Calu3 (cell line): ENCODE results near the gene SOX9. TPM values are rescaled to one million over a fixed set of nuclear protein-coding genes. Genes with fewer than 3 reads are reported as not detected.

Experiments used
- BruUV-seq: library from RNA; stranded (reverse); fragments of 400-500 nt; replicated peaks from 2 replicates; lab custom pipeline; 2021; lab: Mats Ljungman, UMichigan
- CTCF ChIA-PET: fragments of 300-600 bp; sonication (Branson Sonifier 250); formaldehyde crosslinking; loops from one replicate; lab custom pipeline; 2022; ENCODE audit warnings: antibody characterized with exemption; lab: Charles Lee
- DNase-seq: peaks from one replicate; pipeline ENCODE4 v3.0.0; 2022
- H3K27ac Mint-ChIP-seq: one replicate; pipeline ENCODE4 v1.8.0; 2022; ENCODE audit warnings: mixed read lengths; ENCODE audit not compliant: unreplicated experiment
- H3K27me3 Mint-ChIP-seq: one replicate; pipeline ENCODE4 v1.8.0; 2022; ENCODE audit warnings: mixed read lengths; ENCODE audit not compliant: unreplicated experiment
- H3K36me3 Mint-ChIP-seq: one replicate; pipeline ENCODE4 v1.8.0; 2022; ENCODE audit warnings: mild to moderate bottlenecking, moderate library complexity, mixed read lengths; ENCODE audit not compliant: insufficient read depth, unreplicated experiment
- H3K4me1 Mint-ChIP-seq: one replicate; pipeline ENCODE4 v1.8.0; 2022; ENCODE audit warnings: mild to moderate bottlenecking, low read depth, mixed read lengths; ENCODE audit not compliant: unreplicated experiment
- H3K4me3 Mint-ChIP-seq: one replicate; pipeline ENCODE4 v1.8.0; 2022; ENCODE audit warnings: mild to moderate bottlenecking, low read depth, moderate library complexity, mixed read lengths; ENCODE audit not compliant: unreplicated experiment
- H3K9me3 Mint-ChIP-seq: one replicate; pipeline ENCODE4 v1.8.0; 2022; ENCODE audit warnings: low read depth, mixed read lengths; ENCODE audit not compliant: unreplicated experiment
- intact Hi-C: fragments of 100-400 bp; cut with micrococcal nuclease; formaldehyde crosslinking; loops from one replicate; pipeline ENCODE4 v1.10.0; 2022; ENCODE audit not compliant: unreplicated experiment
- total RNA-seq: library from RNA; stranded (reverse); gene quantifications from 2 replicates; pipeline ENCODE4 v1.2.3, GENCODE V29; 2022
- TF ChIP-seq, protein P1 (sequence below): fragments of 200-600 bp; IDR thresholded peaks from one replicate; pipeline ENCODE4 v1.8.0; 2022; ENCODE audit warnings: antibody characterized with exemption; ENCODE audit not compliant: unreplicated experiment

The SOX9 gene
- total RNA-seq, 1 experiment from 2014 or later, result 210 TPM

DNA sequence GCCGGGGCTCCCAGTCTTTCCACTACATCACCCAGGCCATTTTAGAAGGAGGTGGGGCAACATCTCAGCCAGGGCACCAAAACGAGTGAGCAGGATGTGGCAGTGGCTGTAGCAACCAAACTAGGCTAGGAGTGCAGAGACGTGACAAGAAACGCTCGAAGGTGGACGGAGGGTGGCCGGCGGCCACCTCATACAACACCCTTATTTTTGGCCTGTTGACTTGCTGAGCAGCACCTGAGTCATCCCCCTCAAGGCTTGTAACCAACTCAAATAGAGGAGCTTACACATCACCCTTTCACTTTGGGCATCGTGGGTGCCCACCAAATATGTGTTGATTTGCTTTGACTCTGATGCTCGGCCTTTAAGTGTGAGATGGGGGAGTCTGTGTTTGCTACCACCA lies 23.7 kb upstream of the SOX9 start:
- TF ChIP-seq, protein P1, sequence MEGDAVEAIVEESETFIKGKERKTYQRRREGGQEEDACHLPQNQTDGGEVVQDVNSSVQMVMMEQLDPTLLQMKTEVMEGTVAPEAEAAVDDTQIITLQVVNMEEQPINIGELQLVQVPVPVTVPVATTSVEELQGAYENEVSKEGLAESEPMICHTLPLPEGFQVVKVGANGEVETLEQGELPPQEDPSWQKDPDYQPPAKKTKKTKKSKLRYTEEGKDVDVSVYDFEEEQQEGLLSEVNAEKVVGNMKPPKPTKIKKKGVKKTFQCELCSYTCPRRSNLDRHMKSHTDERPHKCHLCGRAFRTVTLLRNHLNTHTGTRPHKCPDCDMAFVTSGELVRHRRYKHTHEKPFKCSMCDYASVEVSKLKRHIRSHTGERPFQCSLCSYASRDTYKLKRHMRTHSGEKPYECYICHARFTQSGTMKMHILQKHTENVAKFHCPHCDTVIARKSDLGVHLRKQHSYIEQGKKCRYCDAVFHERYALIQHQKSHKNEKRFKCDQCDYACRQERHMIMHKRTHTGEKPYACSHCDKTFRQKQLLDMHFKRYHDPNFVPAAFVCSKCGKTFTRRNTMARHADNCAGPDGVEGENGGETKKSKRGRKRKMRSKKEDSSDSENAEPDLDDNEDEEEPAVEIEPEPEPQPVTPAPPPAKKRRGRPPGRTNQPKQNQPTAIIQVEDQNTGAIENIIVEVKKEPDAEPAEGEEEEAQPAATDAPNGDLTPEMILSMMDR, result no peak
- intact Hi-C loops, result no loop called here
- no peak for DNase-seq
- H3K4me1 Mint-ChIP-seq, result no peaks in the 10 kb centered on the region
- H3K27me3 Mint-ChIP-seq, result peaks cover 27% of the 10 kb centered on the region
- no peaks in the 10 kb centered on the region for H3K9me3 Mint-ChIP-seq
- no peak overlapping the region for H3K4me3 Mint-ChIP-seq
- BruUV-seq, result no TSS peak
- H3K27ac Mint-ChIP-seq, result no peak overlapping the region
- CTCF ChIA-PET, result no interaction called here
- H3K36me3 Mint-ChIP-seq, result no peaks in the 10 kb centered on the region

DNA sequence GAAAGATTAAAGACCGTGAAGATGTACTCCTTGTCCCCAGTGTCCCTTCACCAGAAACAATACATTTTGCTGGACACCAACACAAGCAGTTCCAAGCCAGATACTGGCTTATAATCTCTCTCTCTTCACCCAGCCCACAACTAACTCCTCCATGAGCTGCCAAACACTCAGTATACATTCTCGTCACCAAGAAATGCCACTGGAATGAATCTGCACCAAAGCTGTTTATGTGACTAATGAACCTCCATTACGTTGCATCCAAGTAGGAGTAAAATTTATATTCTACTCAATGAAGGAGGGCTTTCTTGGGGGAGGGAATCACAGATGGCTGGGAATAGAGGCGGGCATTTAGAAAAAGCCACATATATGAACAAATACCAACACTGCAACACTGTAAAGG lies 20.9 kb upstream of the SOX9 start:
- Mint-ChIP-seq H3K4me3 (no peak overlapping the region), H3K4me1 (no peaks in the 10 kb centered on the region), H3K27me3 (peaks cover 29% of the 10 kb centered on the region), H3K36me3 (no peaks in the 10 kb centered on the region), H3K9me3 (no peaks in the 10 kb centered on the region), H3K27ac (no peak overlapping the region)
- no TSS peak for BruUV-seq
- intact Hi-C loops, result no loop called here
- no peak for DNase-seq
- CTCF ChIA-PET, result interaction anchor here (1.2 kb wide), 1 partner anchor 37 kb away, joined by 4 read pairs; no protein-coding TSS in a partner anchor
- TF ChIP-seq, protein P1, result no peak

DNA sequence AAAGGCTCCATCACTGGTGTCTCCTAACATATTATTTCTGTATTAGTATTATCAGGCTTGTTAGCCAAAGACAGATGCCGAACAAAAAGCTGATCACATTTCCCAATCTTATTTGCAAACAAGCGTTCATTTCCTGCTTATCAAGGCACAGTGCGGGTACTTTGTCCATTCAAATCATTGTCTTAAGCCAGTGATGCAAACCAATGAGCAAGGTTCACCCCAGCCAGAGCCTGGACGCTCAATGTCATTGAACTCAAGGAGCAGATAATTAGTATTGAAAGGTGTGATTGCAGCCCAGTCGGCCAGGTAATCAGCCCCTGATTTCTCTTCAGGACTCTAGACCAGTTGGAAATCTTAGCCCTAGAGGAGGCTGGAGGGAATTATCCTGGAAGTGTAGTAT lies 20.4 kb upstream of the SOX9 start:
- Mint-ChIP-seq H3K9me3 (no peaks in the 10 kb centered on the region), H3K27ac (no peak overlapping the region), H3K4me1 (no peaks in the 10 kb centered on the region), H3K4me3 (no peak overlapping the region), H3K36me3 (no peaks in the 10 kb centered on the region), H3K27me3 (peaks cover 25% of the 10 kb centered on the region)
- TF ChIP-seq, protein P1, result no peak
- no TSS peak for BruUV-seq
- CTCF ChIA-PET, result interaction anchor here (1.2 kb wide), 1 partner anchor 37 kb away, joined by 4 read pairs; no protein-coding TSS in a partner anchor
- intact Hi-C loops, result no loop called here
- DNase-seq, result no peak

DNA sequence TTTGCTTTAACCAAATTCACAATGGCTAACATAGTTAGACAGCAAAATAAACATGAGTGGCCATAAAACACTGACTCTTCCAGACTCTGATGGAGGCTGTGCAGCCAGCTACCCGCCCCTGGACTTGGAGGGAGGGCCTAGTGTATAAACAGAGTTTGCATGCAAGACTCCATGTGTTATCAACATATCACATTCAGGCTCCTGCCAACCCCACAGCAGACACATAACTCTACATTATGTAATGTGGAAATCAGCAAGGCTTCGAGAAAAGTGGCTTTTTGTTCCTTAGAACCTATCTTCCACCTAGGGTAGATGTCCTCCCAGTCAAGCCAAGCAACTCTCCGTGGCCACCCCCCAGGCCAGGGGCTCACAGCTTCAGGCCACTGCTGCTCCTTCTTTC lies 19.3 kb upstream of the SOX9 start:
- Mint-ChIP-seq H3K9me3 (no peaks in the 10 kb centered on the region), H3K36me3 (no peaks in the 10 kb centered on the region), H3K27ac (no peak overlapping the region), H3K4me3 (no peak overlapping the region), H3K4me1 (no peaks in the 10 kb centered on the region), H3K27me3 (peaks cover 20% of the 10 kb centered on the region)
- TF ChIP-seq, protein P1, result no peak
- BruUV-seq, result no TSS peak
- no peak for DNase-seq
- intact Hi-C loops, result no loop called here
- CTCF ChIA-PET, result no interaction called here
